GM21717 (cell line): ENCODE results near the gene TRIM17.

ENCODE experiments used
- ATAC-seq: cut with Tn5 transposase; IDR thresholded peaks from one replicate; pipeline ENCODE4 v1.9.1; 2021; ENCODE audit warnings: mild to moderate bottlenecking, moderate library complexity; ENCODE audit not compliant: unreplicated experiment

TRIM17 gene

GRCh38 chr1:228402641-228403025 lies 14.0 kb downstream of the TRIM17 start:
- ATAC-seq: no peak

GRCh38 chr1:228401782-228402640 lies 14.7 kb downstream of the TRIM17 start:
- ATAC-seq: no peak

DNA sequence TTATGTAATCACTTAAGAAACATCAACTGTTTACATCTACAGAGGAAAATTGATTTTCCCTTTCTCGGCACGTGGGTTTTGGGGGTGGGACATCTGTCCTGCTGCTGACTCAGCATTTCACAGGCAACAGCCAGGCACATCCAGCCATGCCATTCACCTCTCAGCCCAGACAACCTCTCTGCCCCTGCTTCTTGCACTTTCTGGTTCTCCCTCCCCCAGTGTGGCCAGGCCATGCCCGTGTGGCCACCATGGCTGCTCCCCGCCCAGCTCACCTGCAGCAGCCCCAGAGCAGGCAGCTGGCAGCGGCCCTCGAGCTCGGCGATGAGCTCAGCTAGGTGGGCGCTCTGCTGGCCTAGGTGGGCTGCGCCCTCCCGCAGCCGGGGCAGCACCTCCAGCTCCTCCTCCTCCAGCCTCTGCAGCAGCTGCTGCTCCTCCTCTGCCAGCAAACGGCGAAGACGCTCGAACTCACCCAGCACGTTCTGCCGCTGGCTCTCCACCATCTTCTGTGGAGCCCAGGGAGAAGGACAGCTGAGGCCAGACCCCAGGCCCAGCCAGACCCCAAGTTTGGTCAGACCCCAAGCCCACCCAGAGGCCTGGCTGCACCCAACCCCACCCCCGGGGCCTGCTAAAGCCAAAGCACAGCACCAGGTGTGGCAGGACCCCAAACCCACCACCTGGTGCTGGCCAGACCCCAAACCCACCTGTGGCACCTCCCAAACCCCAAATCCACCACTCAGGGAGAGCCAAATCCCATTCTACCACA lies 15.8 kb downstream of the TRIM17 start:
- no peak for ATAC-seq

DNA sequence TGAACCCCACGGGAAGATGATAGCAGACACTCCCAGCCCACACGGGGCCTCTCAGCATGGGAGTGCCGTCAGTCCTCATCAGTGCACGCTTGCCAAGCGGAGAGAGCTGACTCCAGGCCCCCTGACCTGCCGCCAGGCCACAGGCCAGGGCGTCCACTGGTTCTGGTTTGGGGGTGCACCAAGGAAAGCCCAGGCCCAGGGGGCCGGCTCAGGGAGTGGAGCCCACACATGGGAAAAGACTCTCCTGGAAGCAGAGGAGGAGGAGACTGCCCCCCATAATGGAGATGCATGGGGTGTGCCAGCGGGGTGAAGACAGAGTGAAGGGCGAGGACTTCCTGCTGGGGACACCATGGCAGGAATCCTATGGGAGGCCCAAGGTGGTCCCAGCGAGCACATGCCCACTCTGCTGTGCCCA lies 16.4 kb downstream of the TRIM17 start:
- no peak for ATAC-seq

- ATAC-seq: no peak
These were observed 17.0 kb downstream of the TRIM17 start for GRCh38 chr1:228399531-228400236.

- no peak for ATAC-seq
These were observed 17.8 kb downstream of the TRIM17 start for GRCh38 chr1:228398741-228399461.

DNA sequence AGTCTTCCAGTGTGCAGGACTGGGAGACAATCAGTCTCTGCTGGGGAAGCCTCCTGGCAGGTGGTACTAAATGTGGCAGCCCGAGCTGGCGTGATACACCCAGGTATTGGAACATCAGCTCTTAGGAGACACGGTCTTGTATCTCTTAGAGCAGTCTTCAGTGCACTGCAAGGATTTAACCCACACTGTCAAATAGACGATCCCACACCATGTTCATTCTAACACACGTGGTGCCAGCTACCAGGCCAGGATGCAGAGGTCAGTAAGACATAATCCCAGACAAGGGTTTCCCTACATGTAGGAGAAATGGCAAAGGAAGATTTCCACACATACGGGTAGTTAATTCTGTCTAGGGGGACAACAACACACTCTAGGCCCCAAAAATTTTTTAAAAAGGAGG lies 18.7 kb downstream of the TRIM17 start:
- ATAC-seq: no peak

GRCh38 chr1:228396770-228397662 lies 19.6 kb downstream of the TRIM17 start:
- no peak for ATAC-seq

GRCh38 chr1:228394571-228395394 lies 21.9 kb downstream of the TRIM17 start:
- no peak for ATAC-seq

DNA sequence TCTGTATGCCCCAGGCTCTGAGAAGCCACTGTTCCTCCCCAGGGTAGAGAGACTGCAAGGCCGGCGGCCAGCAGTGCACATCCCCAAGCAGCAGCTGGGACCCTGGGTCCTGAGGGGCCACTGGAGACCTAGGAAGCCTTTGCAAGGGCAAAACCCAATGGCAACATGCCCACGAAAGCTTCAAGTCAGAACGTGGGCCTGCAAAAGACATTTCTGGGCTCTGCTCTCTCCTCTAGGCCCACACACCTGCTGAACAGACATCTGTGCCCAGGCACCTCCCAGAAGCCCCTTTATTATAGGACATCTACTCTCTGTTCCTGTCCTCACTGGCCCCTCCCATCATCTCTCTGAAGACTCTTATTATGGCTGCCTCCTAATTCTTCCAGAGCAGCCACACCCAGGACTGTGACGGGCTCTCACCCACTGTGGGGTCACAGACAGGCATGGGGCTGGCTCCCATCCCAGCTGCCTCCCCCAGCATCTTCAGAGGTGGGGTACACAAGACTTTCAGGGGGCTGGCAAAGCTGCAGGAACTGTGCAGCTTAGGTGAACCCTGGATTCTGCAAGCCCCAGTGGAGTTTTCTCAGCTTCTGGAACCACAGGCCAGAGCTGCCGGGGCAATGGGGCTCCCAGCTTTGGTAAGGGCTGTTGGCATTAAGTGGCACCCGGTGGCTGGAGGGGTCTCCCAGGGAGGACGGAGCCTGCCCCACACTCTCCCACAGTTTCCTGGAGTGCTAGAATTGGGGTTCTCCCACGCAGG lies 22.7 kb downstream of the TRIM17 start:
- ATAC-seq: no peak

- ATAC-seq: no peak
These were observed 23.4 kb downstream of the TRIM17 start for GRCh38 chr1:228393268-228393701.

- no peak for ATAC-seq
These were observed 24.3 kb downstream of the TRIM17 start for GRCh38 chr1:228392111-228392936.

DNA sequence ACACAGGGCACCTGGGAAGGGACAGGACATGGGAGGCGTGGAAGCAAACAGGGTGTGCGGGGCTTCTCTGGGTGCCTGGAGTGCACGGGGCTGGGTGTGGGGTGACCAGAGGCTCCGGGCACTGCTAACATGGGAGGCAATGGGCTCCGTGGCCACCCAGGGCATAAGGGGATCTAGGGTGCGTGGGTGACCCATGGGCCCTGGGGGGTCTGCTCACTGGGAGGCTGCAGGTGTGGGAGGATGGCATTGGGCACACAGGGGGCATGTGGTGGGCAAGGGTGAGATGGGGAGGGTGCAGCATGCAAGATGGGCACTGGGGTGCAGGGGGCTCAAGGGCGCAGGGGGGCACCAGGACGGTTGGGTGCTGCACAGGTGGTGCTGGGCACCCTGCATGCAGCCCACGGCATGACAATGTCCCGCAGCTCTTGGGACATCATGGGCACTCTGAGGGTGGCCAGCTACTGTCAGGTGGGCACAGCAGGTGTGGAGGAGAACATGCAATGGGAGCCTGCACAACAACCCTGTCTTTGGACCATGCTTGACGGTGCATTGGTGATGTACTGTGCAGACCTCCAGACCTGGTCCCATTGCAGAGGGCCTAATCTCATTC lies 25.1 kb downstream of the TRIM17 start:
- ATAC-seq: no peak

- ATAC-seq: no peak
These were observed 26.0 kb downstream of the TRIM17 start for GRCh38 chr1:228390649-228391048.

- ATAC-seq: no peak
These were observed 29.3 kb downstream of the TRIM17 start for GRCh38 chr1:228387321-228387720.

GRCh38 chr1:228385232-228385631 lies 31.4 kb downstream of the TRIM17 start:
- ATAC-seq: no peak

DNA sequence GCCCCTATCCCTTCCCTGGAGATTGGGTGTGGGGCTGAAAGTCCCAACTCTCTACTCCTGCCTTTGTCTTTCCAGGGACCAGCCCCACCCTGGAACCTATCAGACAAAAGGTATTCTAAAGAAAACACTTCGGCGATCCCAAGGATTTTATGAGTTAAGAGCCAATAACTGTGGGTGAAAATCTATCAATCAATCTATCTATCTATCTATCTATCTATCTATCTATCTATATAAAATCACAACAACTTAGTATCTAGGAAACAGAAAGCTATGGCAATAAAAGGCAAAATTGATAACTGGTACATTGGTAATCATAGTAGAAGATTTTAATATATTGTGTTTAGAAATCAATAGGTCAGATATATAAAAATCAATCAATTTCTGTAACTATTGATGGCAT lies 32.9 kb downstream of the TRIM17 start:
- ATAC-seq: no peak
